AG08396 (cell line): Measurements from ENCODE around the gene TBC1D5.
"Not testable (repeated sequence)": the region's sequence is repeated elsewhere in the genome, so short reads cannot be mapped to it uniquely, and the experiment has no call there.

Experiments
- DNase-seq: peaks from one replicate; pipeline ENCODE4 v3.0.0; 2012; ENCODE audit warnings: low spot score, mixed read lengths

The TBC1D5 gene

GRCh38 chr3:17742102-17742879 lies at the start of gene TBC1D5:
Gene TBC1D5, minus strand, starts transcription at chr3:17742631. Its CDS starts 234,061 bp downstream, at chr3:17508570.
- DNase-seq, result peak; percentile 99

GRCh38 chr3:17783426-17783825 lies 41.0 kb upstream of the TBC1D5 start:
- DNase-seq, result no peak

GRCh38 chr3:17782751-17783150 lies 40.3 kb upstream of the TBC1D5 start:
- no peak for DNase-seq

DNA sequence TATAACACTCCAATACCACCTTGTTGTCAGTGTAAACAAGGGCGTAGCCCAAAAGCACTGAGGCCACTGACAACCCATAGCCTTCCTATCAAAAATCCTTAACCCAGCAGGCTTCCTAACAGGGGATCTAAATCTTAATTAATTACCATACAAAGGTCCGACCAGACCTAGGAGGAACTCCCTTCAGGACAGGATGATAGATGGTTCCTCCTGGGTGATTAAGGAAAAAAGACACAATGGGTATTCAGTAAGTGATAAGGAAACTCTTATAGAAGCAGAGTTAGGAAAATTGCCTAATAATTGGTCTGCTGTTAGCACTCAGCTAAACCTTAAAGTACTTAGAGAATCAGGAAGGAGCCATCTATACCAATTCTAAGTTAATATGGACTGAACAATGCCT lies 37.9 kb upstream of the TBC1D5 start:
- DNase-seq, result not testable (repeated sequence)

GRCh38 chr3:17779304-17780250 lies 37.1 kb upstream of the TBC1D5 start:
- DNase-seq, result not testable (repeated sequence)

- not testable (repeated sequence) for DNase-seq
Measured at GRCh38 chr3:17777326-17777725, 34.9 kb upstream of the TBC1D5 start.

DNA sequence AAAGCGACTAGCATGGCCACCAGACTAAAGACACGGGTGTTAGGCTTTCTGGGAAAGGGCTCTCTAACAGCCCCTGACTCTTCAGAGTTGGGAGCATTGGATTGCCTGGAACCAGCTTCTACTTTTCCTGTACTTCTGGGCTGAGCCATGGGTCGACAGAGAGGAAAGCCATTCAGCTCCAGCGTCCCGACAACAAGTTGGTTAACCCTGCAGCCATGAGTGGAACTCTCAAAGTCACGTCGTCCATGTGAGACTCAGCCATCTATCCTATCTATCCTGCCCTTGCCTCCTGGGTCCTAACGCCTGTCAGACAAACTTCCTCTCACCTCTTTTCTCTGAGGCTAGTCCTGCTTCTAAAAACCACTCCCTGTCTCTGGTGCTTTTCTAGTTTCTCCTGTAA lies 32.6 kb upstream of the TBC1D5 start:
- no peak for DNase-seq

- DNase-seq, result not testable (repeated sequence)
Measured at GRCh38 chr3:17774180-17774910, 31.9 kb upstream of the TBC1D5 start.

GRCh38 chr3:17772556-17772955 lies 30.1 kb upstream of the TBC1D5 start:
- no peak for DNase-seq

GRCh38 chr3:17771177-17772017 lies 29.0 kb upstream of the TBC1D5 start:
- DNase-seq, result no peak

DNA sequence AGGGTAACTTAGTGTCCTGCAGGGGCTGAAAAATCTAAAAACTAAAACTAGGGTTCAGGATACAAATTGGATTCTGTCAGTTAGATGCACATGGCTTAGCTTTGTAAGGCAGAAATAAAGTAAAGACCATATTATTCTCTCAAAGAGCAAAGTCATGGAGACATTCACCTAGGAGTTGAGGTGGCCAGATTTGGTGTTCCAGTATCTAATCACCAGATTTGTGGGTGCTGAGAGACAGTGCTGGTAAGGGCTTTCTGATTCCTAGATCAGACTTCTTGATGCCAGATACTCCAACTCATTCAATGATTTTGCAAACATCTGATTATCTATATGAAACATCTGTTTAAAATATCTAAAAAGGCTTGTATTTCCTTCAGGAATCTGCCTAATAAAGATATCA lies 28.3 kb upstream of the TBC1D5 start:
- no peak for DNase-seq

GRCh38 chr3:17765819-17766472 lies 23.5 kb upstream of the TBC1D5 start:
- DNase-seq, result no peak

GRCh38 chr3:17761563-17761962 lies 19.1 kb upstream of the TBC1D5 start:
- no peak for DNase-seq

DNA sequence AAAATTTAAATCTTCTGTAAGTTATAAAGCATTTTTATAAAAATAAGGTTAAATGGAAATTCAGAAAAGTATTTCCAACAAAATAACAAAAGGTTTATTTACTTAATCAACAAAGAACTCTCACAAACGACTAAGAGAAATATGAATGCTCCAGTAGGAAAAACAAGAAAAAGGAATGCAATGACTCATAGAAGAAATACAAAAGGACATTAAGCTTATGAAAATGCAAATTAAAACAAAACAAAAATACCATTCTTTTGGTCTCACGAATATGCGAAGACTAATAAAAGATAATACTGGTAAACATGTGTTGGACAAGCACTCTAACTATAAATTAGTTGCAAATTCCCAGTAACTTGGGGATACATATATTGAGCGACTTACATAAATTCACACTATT lies 17.5 kb upstream of the TBC1D5 start:
- DNase-seq, result no peak

DNA sequence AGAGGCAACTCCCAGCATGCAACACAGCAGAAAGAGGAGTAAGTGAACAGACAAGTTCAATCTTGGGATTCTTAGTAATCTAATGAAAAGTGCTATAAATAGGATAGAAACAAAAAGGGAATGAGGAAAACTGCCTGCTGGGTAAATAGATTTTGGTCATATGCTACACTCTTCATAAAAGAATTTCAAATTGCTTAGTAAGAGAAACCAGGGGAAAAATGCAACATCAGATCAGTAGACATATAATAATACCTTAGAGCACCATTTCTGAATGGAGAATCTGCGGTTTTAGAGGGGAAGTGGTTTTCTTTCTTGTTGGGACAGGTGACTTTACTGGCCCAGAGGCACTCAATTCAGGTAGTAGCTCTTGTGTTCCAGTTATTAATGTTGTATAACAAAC lies 13.4 kb upstream of the TBC1D5 start:
- DNase-seq, result no peak

DNA sequence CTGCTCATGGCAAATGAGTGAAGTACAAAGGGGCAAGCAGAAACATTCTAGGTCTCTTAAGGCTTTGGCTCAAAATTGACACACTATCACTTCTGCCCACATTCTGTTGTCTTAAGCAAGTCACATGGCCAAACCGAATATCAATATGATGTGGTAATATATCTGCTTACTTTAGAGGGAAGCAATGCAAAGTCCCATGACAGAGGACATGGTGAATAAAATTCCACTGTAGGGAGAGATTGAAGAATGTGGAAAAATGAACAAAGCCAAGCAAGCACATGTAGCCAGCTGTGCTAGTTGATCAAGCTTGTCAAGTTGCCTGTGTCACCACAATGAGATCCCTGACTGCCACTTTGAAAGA lies 11.2 kb upstream of the TBC1D5 start:
- no peak for DNase-seq

- DNase-seq, result no peak
Measured at GRCh38 chr3:17752876-17753631, 10.6 kb upstream of the TBC1D5 start.

GRCh38 chr3:17752436-17752835 lies 10.0 kb upstream of the TBC1D5 start:
- no peak for DNase-seq

DNA sequence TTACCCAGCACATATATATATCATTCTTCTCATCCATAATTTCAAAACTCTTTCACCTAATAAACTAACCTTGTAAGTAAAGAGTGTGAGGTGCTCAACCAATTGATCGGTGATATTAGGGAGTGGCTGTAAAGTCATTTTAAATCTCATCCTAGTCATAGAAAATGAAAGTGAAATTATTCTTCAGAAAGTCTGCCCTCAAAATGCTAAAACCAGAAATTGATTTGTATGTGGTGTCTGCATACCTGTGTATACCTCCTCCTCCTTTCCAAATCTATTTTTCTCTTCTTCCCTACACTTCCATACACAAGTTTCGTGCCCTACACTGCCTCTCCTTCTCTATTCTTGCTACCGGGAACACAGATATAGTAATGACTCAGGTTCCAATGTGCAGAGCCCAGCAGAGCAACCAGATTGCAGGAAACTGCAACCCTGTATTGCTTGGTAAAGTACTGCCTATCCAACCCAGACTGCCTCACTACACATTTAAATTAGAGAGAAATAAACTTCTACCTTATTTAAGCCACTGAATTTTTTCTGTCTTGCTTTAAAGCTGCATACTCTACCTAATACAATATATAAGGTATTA lies 7.4 kb upstream of the TBC1D5 start:
- no peak for DNase-seq

GRCh38 chr3:17749281-17749680 lies 6.8 kb upstream of the TBC1D5 start:
- DNase-seq, result no peak
